PC-9 (cell line): ENCODE results near the gene SPRR2F.

Source experiments
- CTCF ChIP-seq: fragments of 200-600 bp; sonication (generic); conservative IDR thresholded peaks from 2 replicates; pipeline ENCODE4 v1.6.1; 2017; ENCODE audit warnings: mixed run types, antibody characterized with exemption, mild to moderate bottlenecking, moderate library complexity
- EZH2 ChIP-seq: fragments of 200-600 bp; sonication (generic); IDR thresholded peaks from 2 replicates; pipeline ENCODE4 v1.8.0; 2017; ENCODE audit warnings: antibody characterized with exemption, low read depth

GRCh38 chr1:153141377-153141776 lies 28.1 kb upstream of the SPRR2F start:
- TF ChIP-seq CTCF (no peak), EZH2 (no peak)
